ENCODE data around the gene TOX2.

TOX2 gene

GRCh38 chr20:44091026-44091425 is 176.4 kb downstream of the TOX2 start:
- no peak for DNase-seq (ENCODE audit: low read depth)
- no peak overlapping the region for H3K4me3 ChIP-seq (ENCODE audit: low read depth, low read length)
- TF ChIP-seq CTCF (IDR thresholded peaks at IDR 0.05; ENCODE audit: control insufficient read depth, extremely low read depth, insufficient read depth), result no peak

GRCh38 chr20:44092551-44093248 is 178.0 kb downstream of the TOX2 start:
- peak; percentile 54 for TF ChIP-seq CTCF (IDR thresholded peaks at IDR 0.05; ENCODE audit: control insufficient read depth, extremely low read depth, insufficient read depth)
- no peak overlapping the region for H3K4me3 ChIP-seq (ENCODE audit: low read depth, low read length)
- peak; percentile 64 for DNase-seq (ENCODE audit: low read depth)

- DNase-seq (ENCODE audit: low read depth), result no peak
- TF ChIP-seq CTCF (IDR thresholded peaks at IDR 0.05; ENCODE audit: control insufficient read depth, extremely low read depth, insufficient read depth), result no peak
- no peak overlapping the region for H3K4me3 ChIP-seq (ENCODE audit: low read depth, low read length)
These were observed 178.6 kb downstream of the TOX2 start for GRCh38 chr20:44093249-44093582.

- no peak for DNase-seq (ENCODE audit: low read depth)
- no peak for TF ChIP-seq CTCF (IDR thresholded peaks at IDR 0.05; ENCODE audit: control insufficient read depth, extremely low read depth, insufficient read depth)
- H3K4me3 ChIP-seq (ENCODE audit: low read depth, low read length), result no peak overlapping the region
These were observed 181.2 kb downstream of the TOX2 start for GRCh38 chr20:44095831-44096230.

GRCh38 chr20:44097521-44098255 is 183.0 kb downstream of the TOX2 start:
- TF ChIP-seq CTCF (IDR thresholded peaks at IDR 0.05; ENCODE audit: control insufficient read depth, extremely low read depth, insufficient read depth), result no peak
- DNase-seq (ENCODE audit: low read depth), result no peak
- no peak overlapping the region for H3K4me3 ChIP-seq (ENCODE audit: low read depth, low read length)

- H3K4me3 ChIP-seq (ENCODE audit: low read depth, low read length), result no peak overlapping the region
- no peak for TF ChIP-seq CTCF (IDR thresholded peaks at IDR 0.05; ENCODE audit: control insufficient read depth, extremely low read depth, insufficient read depth)
- no peak for DNase-seq (ENCODE audit: low read depth)
These were observed 183.6 kb downstream of the TOX2 start for GRCh38 chr20:44098256-44098630.
